ENCODE measurements around the gene LYPLA2.

GRCh38 chr1:23779826-23780371 lies 11.0 kb upstream of the LYPLA2 start:
- TF ChIP-seq CTCF (IDR thresholded peaks at IDR 0.05 in 2 of 3, conservative IDR thresholded peaks at IDR 0.05 in 1 of 3; ENCODE audit: borderline replicate concordance in 1 of 3, insufficient read depth in 1 of 3, low read depth in 2 of 3, low read length in 2 of 3) (no peak), POLR2A (IDR thresholded peaks at IDR 0.05; ENCODE audit: borderline replicate concordance, extremely low read depth, insufficient read depth, insufficient read length) (no peak), YY1 (IDR thresholded peaks at IDR 0.05; ENCODE audit: extremely low read depth, insufficient replicate concordance, low read depth, low read length) (no peak), MAX (IDR thresholded peaks at IDR 0.05) (0 out of 2 replicates have a peak, but pooled peaks have one; percentile 1), EZH2phosphoT487 (IDR thresholded peaks at IDR 0.05; ENCODE audit: borderline replicate concordance) (no peak), SP1 (IDR thresholded peaks at IDR 0.05; ENCODE audit: low read depth) (peak; percentile 44; the same call in 1 of the 2 replicates), FOSL1 (IDR thresholded peaks at IDR 0.05; ENCODE audit: low read depth) (peak; percentile 73), RAD21 (IDR thresholded peaks at IDR 0.05; ENCODE audit: low read depth) (no peak), ZNF274 (IDR thresholded peaks at IDR 0.05; ENCODE audit: low read depth, low read length) (no peak), REST (IDR thresholded peaks at IDR 0.05; ENCODE audit: low read depth) (no peak), SIN3A (IDR thresholded peaks at IDR 0.05; ENCODE audit: low read depth) (peak; percentile 56; the same call in 1 of the 2 replicates)
